Keratinocyte (primary cell): ENCODE data around the gene PKD2.

ENCODE experiments used
- CTCF ChIP-seq, 3 experiments: IDR thresholded peaks in 1 of 3; conservative IDR thresholded peaks in 1 of 3; optimal IDR thresholded peaks in 1 of 3; 2 replicates in 2 of 3; 3 replicates in 1 of 3; pipeline versions ENCODE3 to v1.5.1; 2011; ENCODE audit warnings: low read length in 3 of 3, mild to moderate bottlenecking in 3 of 3, moderate library complexity in 2 of 3, control low read depth in 1 of 3, inconsistent platforms in 1 of 3; ENCODE audit not compliant: insufficient read depth in 2 of 3; ENCODE audit errors: extremely low read depth in 1 of 3
- EZH2 ChIP-seq: IDR thresholded peaks from one replicate; pipeline ENCODE4 v1.6.1; 2012; ENCODE audit warnings: inconsistent platforms, mild to moderate bottlenecking, low read length, moderate library complexity

GRCh38 chr4:87962398-87963146, 44.9 kb upstream of the PKD2 start:
- TF ChIP-seq EZH2 (no peak), CTCF (optimal IDR thresholded peaks at IDR 0.05 in 1 of 3, IDR thresholded peaks at IDR 0.05 in 1 of 3, conservative IDR thresholded peaks at IDR 0.05 in 1 of 3; ENCODE audit: extremely low read depth in 1 of 3, insufficient read depth in 2 of 3, low read length in 3 of 3) (no peak)
